Measurements from ENCODE around the gene ZBTB4. TPM values are rescaled to one million over a fixed set of nuclear protein-coding genes. Genes with fewer than 3 reads are reported as not detected.

ZBTB4 gene
- total RNA-seq, 6 donors from 2014 or later, result 54.4 to 90.1 (median 74.2) TPM

DNA sequence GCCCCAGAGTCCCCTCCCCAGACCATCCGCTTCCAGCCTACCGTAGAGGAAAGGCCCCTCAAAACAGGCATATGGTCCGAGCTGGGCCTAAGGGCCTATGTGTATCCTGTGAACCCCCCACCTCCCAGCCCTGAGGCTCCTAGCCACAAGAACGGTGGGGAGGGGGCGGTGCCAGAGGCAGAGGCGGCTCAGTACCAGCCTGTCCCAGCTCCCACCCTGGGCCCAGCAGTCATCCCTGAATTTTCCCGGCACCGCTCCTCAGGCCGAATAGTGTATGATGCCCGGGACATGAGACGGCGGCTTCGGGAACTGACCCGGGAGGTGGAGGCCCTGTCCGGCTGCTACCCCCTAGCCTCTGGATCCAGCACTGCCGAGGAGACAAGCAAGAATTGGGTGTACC is 58.2 kb downstream of the ZBTB4 start:
- Histone ChIP-seq H3K36me3 (peaks cover 0 to 6% (median 2%) of the 10 kb centered on the region in 4 donors), H3K4me3 (no peak overlapping the region), H3K27me3 (no peaks in the 10 kb centered on the region), H3K9me3 (no peaks in the 10 kb centered on the region), H3K27ac (no peak overlapping the region), H3K4me1 (no peaks in the 10 kb centered on the region)
- ATAC-seq (ENCODE audit: low FRiP score in 2 of 2) (no peak), DNase-seq (peak in 1 of 2 donors; percentile 56)
- TF ChIP-seq, protein P1, sequence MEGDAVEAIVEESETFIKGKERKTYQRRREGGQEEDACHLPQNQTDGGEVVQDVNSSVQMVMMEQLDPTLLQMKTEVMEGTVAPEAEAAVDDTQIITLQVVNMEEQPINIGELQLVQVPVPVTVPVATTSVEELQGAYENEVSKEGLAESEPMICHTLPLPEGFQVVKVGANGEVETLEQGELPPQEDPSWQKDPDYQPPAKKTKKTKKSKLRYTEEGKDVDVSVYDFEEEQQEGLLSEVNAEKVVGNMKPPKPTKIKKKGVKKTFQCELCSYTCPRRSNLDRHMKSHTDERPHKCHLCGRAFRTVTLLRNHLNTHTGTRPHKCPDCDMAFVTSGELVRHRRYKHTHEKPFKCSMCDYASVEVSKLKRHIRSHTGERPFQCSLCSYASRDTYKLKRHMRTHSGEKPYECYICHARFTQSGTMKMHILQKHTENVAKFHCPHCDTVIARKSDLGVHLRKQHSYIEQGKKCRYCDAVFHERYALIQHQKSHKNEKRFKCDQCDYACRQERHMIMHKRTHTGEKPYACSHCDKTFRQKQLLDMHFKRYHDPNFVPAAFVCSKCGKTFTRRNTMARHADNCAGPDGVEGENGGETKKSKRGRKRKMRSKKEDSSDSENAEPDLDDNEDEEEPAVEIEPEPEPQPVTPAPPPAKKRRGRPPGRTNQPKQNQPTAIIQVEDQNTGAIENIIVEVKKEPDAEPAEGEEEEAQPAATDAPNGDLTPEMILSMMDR (IDR thresholded peaks at IDR 0.05), result no peak
- TF ChIP-seq POLR2AphosphoS5 (IDR thresholded peaks at IDR 0.05) (no peak), EP300 (IDR thresholded peaks at IDR 0.05) (no peak), POLR2A (IDR thresholded peaks at IDR 0.05) (no peak)
- 98 to 99% methylated on average over 15 of the region's 16 CpGs for WGBS, 2 donors

DNA sequence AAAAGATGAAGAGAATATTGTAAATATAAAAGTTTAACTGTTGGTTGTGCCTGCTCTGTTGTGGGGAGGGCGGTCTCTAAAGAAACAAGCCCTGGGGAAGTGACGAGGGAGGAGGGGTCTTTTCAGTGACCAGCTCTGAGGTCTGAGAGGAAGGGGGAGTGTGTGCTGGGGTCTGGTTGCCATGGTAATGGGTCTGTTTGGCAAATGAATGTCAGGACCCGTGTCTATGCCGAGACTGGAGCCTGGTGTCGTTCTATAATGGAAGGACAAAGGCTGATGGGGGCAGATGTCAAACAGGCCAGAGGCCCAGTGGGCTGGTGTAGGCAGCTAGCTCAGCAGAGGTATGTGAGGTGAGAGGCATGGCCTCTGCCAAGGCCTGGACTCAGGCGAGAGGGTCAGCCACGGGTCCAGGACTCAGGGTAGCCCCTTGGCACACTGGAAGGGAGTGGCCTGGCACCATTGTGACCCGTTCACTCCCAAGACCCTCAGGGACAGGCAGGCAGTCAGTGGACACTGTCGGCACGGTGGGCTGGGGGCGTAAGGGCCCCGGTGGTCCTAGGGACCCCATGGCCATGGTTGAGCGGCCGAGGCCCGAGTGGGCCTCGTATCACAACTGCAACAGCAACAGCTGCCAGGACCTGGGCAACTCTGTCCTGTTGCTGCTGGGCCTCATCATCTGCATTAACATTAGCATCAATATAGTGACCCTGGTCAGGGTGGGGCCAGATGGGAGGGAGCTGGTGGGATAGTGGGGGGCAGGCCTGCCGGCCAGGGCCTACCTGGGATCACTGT is 59.4 kb downstream of the ZBTB4 start, which contains the start of gene SPEM1:
Gene SPEM1, plus strand, starts transcription at position 506 of the 792 bp plus-strand sequence. Its CDS starts 61 bp downstream, at position 567.
- Histone ChIP-seq H3K36me3 (peaks cover 0 to 11% (median 3%) of the 10 kb centered on the region in 4 donors), H3K4me1 (no peaks in the 10 kb centered on the region), H3K27ac (no peak within 1 kb of the TSS), H3K9me3 (no peaks in the 10 kb centered on the region), H3K27me3 (no peaks in the 10 kb centered on the region), H3K4me3 (no peak within 1 kb of the TSS)
- 65 to 87% methylated on average over 6 to 17 of the region's 17 CpGs for WGBS, 2 donors
- ATAC-seq (ENCODE audit: low FRiP score in 2 of 2) (peak in 1 of 2 donors; percentile 15), DNase-seq (peak in 1 of 2 donors; percentile 55)
- TF ChIP-seq POLR2A (IDR thresholded peaks at IDR 0.05), result no peak
- TF ChIP-seq POLR2AphosphoS5 (IDR thresholded peaks at IDR 0.05), result no peak
- TF ChIP-seq, protein P1 (IDR thresholded peaks at IDR 0.05), result no peak
- no peak for TF ChIP-seq EP300 (IDR thresholded peaks at IDR 0.05)

DNA sequence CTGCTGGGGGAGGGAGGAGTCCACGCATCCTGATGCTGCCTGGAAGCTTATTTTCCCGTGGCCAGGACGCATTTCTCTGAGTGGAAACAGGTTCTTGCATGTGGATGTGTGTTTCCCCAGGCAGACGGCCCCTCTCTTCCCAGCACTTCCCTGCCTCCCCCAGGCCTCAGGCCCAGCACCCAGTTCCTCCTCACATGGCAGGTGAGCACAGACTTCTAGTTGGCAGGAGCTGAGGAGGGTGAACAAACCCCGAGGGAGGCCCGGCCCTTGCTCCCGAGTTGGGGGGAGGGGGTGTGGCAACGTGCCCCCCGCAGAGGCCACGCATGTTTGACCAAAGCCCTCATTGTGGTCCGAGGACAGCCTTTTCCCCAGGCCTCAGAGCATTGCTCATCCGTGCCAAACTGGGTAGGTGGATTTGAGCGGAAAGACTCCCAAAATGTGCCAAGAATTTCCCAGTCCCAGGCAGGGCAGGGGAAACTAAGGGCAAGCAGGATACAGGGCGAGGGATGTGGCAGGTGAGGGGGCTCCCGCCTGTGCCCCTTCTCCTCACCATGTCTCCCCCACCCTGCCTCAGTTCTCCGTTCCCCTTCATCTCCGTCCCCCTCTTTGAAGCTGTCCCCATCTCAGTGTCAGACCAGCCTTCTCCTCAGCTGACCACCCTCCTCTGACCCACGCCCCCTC is 60.8 kb downstream of the ZBTB4 start:
- H3K27me3 ChIP-seq, result no peaks in the 10 kb centered on the region
- TF ChIP-seq EP300 (IDR thresholded peaks at IDR 0.05) (no peak), POLR2AphosphoS5 (IDR thresholded peaks at IDR 0.05) (no peak), POLR2A (IDR thresholded peaks at IDR 0.05) (no peak)
- TF ChIP-seq, protein P1 (IDR thresholded peaks at IDR 0.05), result no peak
- peak in 1 of 2 donors; percentile 58 for DNase-seq
- no peak overlapping the region for H3K27ac ChIP-seq
- ATAC-seq (ENCODE audit: low FRiP score in 2 of 2), result no peak
- no peaks in the 10 kb centered on the region for H3K9me3 ChIP-seq
- no peaks in the 10 kb centered on the region for H3K4me1 ChIP-seq
- WGBS, 2 donors, result 82 to 85% methylated on average over 9 to 15 of the region's 18 CpGs
- no peak overlapping the region for H3K4me3 ChIP-seq
- peaks cover 0 to 11% (median 3%) of the 10 kb centered on the region in 4 donors for H3K36me3 ChIP-seq

DNA sequence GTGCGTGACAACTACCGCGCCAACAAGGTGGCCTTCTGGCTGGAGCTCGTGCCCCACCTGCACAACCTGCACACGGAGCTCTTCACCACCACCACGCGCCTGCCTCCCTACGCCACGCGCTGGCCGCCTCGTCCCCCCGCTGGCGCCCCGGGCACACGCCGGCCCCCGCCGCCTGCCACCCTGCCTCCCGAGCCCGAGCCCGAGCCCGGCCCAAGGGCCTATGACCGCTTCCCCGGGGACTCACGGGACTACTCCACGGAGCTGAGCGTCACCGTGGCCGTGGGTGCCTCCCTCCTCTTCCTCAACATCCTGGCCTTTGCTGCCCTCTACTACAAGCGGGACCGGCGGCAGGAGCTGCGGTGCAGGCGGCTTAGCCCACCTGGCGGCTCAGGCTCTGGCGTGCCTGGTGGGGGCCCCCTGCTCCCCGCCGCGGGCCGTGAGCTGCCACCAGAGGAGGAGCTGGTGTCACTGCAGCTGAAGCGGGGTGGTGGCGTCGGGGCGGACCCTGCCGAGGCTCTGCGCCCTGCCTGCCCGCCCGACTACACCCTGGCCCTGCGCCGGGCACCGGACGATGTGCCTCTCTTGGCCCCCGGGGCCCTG is 62.3 kb downstream of the ZBTB4 start:
- Histone ChIP-seq H3K27me3 (no peaks in the 10 kb centered on the region), H3K9me3 (no peaks in the 10 kb centered on the region), H3K4me3 (no peak overlapping the region), H3K36me3 (peaks cover 0 to 11% (median 3%) of the 10 kb centered on the region in 4 donors), H3K4me1 (no peaks in the 10 kb centered on the region), H3K27ac (no peak overlapping the region)
- no peak for TF ChIP-seq EP300 (IDR thresholded peaks at IDR 0.05)
- no peak for TF ChIP-seq POLR2A (IDR thresholded peaks at IDR 0.05)
- TF ChIP-seq, protein P1 (IDR thresholded peaks at IDR 0.05), result no peak
- no peak for TF ChIP-seq POLR2AphosphoS5 (IDR thresholded peaks at IDR 0.05)
- DNase-seq, result peak in 1 of 2 donors; percentile 83
- 94 to 95% methylated on average over 32 to 51 of the region's 54 CpGs for WGBS, 2 donors
- ATAC-seq (ENCODE audit: low FRiP score in 2 of 2), result no peak
